Tibial artery (tissue), 4 donors: ENCODE measurements around the gene TNFSF13.

Experiments
- DNase-seq, 2 donors: peaks; one replicate each; pipeline ENCODE4 v3.0.0-alpha.2; 2019
- H3K27ac ChIP-seq, 2 donors: fragments of 200-600 bp; sonication (generic) in 1 of 2; 1 replicate in 1 of 2; 2 replicates in 1 of 2; pipeline ENCODE4 v1.5.1; 2018 to 2019; ENCODE audit warnings: mild to moderate bottlenecking in 1 of 2
- H3K27me3 ChIP-seq, 2 donors: fragments of 200-600 bp; sonication (generic) in 1 of 2; one replicate each; pipeline versions ENCODE4 v1.5.1 to v1.6.0; 2016 to 2019
- H3K36me3 ChIP-seq, 3 donors: fragments of 200-600 bp; sonication (generic) in 2 of 3; one replicate each; pipeline ENCODE4 v1.5.1; 2016 to 2019; ENCODE audit warnings: mild to moderate bottlenecking in 2 of 3
- H3K4me1 ChIP-seq, 4 donors: fragments of 200-600 bp; sonication (generic) in 2 of 4; 1 replicate in 3 of 4; 2 replicates in 1 of 4; pipeline ENCODE4 v1.5.1; 2016 to 2019
- H3K4me3 ChIP-seq, 2 donors: fragments of 200-600 bp; sonication (generic) in 1 of 2; 1 replicate in 1 of 2; 2 replicates in 1 of 2; pipeline ENCODE4 v1.5.1; 2018 to 2019; ENCODE audit warnings: mild to moderate bottlenecking in 2 of 2
- H3K9me3 ChIP-seq, 3 donors: fragments of 200-600 bp; sonication (generic) in 1 of 3; one replicate each; pipeline ENCODE4 v1.5.1; 2016 to 2019
- intact Hi-C: fragments of 100-400 bp; cut with DNase I; formaldehyde crosslinking; loops from one replicate; pipeline ENCODE4 v1.15.0; 2023; ENCODE audit warnings: low total_unique reads
- TF ChIP-seq, protein P1 (sequence below), 2 experiments: fragments of 200-600 bp in 1 of 2; fragments of 450-650 bp in 1 of 2; IDR thresholded peaks; one replicate each; pipeline ENCODE4 v1.5.1; 2017 to 2019; ENCODE audit warnings: antibody characterized with exemption in 2 of 2, mild to moderate bottlenecking in 1 of 2, moderate library complexity in 1 of 2

TNFSF13 gene

DNA sequence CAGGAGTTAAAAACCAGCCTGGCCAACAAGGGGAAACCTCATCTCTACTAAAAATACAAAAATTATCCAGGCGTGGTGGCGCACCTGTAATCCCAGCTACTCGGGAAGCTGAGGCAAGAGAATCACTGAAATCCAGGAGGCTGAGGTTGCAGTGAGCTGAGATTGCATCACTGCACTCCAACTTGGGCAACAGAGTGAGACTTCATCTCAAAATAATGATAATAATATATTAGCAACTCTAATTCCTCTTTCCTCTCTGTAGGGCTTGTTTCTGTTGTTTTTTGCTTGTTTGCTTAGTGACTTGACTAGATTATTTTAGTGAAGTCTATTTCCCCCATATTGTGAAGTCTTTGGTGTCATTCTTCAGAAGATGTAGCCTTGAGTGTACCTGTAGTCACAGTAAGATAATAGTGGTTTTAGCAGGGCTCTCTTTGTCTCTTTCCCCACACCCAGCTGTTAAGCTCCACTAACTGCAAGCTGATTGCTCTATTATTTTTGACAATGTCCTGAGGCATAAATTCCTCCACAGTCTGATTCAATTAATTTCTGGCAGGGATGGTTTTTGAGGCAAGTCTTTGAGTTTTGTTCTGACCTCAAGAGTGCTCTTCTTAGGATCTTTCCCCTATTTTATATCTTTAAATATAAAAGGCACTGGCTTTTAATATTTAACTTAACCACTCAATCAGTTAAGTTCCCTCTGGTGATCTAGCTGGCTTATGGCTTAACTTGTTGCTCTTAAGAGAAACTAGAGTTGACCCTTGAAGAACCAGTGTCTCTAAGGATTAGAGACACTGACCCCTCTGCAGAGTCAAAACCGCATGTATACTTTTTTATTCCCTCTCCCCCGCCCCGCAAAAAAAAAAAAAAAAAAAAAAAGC, 28.3 kb upstream of the TNFSF13 start:
- H3K36me3 ChIP-seq = no peaks in the 10 kb centered on the region

DNA sequence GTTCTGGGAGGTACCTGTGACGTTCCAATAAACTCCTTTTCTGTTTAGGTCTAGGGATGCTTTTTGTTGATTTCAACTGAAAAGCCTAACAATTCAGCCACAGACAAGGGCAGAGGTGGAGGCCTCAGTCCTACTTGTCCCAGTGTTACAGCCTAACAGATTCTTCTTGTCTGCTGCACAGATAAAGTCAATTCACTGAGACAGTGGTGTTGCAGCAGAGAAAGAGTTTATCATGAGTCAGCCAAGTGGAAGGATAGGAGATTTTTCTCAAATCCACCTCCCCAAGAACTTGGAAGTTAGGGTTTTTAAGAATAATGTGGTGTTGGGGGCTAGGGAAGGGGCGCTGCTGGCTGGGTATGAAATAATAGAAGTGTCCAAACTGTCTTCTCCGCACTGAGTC, 20.5 kb upstream of the TNFSF13 start:
- TF ChIP-seq, protein P1, sequence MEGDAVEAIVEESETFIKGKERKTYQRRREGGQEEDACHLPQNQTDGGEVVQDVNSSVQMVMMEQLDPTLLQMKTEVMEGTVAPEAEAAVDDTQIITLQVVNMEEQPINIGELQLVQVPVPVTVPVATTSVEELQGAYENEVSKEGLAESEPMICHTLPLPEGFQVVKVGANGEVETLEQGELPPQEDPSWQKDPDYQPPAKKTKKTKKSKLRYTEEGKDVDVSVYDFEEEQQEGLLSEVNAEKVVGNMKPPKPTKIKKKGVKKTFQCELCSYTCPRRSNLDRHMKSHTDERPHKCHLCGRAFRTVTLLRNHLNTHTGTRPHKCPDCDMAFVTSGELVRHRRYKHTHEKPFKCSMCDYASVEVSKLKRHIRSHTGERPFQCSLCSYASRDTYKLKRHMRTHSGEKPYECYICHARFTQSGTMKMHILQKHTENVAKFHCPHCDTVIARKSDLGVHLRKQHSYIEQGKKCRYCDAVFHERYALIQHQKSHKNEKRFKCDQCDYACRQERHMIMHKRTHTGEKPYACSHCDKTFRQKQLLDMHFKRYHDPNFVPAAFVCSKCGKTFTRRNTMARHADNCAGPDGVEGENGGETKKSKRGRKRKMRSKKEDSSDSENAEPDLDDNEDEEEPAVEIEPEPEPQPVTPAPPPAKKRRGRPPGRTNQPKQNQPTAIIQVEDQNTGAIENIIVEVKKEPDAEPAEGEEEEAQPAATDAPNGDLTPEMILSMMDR (IDR thresholded peaks at IDR 0.05) = no peak
- no peaks in the 10 kb centered on the region for H3K36me3 ChIP-seq
- DNase-seq = no peak
- H3K4me1 ChIP-seq = no peaks in the 10 kb centered on the region
- intact Hi-C loops = no loop called here
- no peak overlapping the region for H3K4me3 ChIP-seq
- peaks cover 0 to 9% (median 0%) of the 10 kb centered on the region in 3 donors for H3K9me3 ChIP-seq
- no peak overlapping the region for H3K27ac ChIP-seq
- peaks cover 0 to 19% of the 10 kb centered on the region in 2 donors for H3K27me3 ChIP-seq

More for the DNA sequence above, 28.3 kb upstream of the TNFSF13 start:
- no peak overlapping the region for H3K4me3 ChIP-seq
- H3K27ac ChIP-seq = no peak overlapping the region
- intact Hi-C loops = no loop called here
- no peak for DNase-seq
- H3K9me3 ChIP-seq = peaks cover 0 to 11% (median 2%) of the 10 kb centered on the region in 3 donors
- TF ChIP-seq, protein P1 (IDR thresholded peaks at IDR 0.05) = no peak
- no peaks in the 10 kb centered on the region for H3K27me3 ChIP-seq
- H3K4me1 ChIP-seq = no peaks in the 10 kb centered on the region

DNA sequence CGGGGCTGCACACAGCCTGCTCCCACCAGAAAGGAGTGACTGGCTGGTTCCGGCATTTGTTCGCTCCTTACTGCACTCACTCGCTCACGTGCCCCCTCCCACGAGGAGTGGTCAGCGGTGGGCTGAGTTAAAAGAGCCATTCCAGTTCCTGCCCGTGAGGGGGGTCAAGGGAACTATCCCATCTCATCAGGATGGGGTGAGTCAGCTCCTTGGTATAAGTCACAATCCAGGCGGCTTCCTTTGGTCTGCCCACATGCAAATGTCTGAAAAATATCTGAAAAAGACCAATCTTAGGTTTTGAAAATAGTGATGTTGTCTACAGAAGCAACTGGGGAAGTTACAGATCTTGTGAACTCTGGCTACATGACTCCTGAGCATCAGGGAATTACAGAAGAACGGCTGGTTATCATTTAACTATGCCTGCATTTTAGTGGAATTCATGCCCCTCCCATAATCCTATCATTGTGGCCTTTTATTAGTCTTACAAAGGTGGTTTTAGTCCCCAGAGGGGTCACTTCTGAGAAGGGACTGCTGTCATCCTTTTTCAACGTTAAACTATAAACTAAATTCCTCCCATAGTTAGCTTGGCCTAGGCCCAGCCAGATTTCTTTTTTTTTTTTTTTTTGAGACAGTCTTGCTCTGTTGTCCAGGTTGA, 19.5 kb upstream of the TNFSF13 start:
- intact Hi-C loops = no loop called here
- H3K27me3 ChIP-seq = peaks cover 0 to 19% of the 10 kb centered on the region in 2 donors
- H3K9me3 ChIP-seq = peaks cover 0 to 9% (median 0%) of the 10 kb centered on the region in 3 donors
- no peak overlapping the region for H3K27ac ChIP-seq
- no peaks in the 10 kb centered on the region for H3K4me1 ChIP-seq
- TF ChIP-seq, protein P1 (IDR thresholded peaks at IDR 0.05) = no peak
- H3K4me3 ChIP-seq = no peak overlapping the region
- H3K36me3 ChIP-seq = no peaks in the 10 kb centered on the region
- DNase-seq = no peak

DNA sequence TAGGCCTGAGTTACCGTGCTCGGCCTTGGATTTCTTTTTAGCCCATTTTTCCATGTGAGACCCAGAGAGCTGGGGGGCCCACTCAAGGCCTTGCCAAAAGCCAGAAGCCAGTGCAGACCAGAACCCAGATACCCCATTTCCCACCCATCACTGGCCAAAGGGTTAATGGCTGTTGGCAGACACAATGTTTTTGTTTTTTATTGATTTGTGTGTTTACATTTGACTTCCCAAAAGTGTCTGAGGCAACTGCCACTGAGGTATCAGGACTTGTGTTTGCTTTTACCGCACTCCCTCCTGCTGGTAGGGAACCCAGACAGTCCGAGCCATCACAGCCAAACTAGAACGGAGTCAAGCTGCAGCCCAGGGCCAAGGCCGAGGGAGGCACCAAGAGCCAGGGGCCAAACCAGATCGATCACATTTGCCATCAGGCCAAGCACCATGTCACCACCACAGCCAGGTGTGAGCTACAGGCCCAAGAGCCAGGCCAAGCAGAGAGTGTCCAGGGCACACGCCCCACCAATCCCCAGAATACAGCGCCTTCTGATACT, 17.4 kb upstream of the TNFSF13 start:
- H3K4me1 ChIP-seq = no peaks in the 10 kb centered on the region
- H3K27ac ChIP-seq = no peak overlapping the region
- peaks cover 0 to 19% of the 10 kb centered on the region in 2 donors for H3K27me3 ChIP-seq
- intact Hi-C loops = no loop called here
- DNase-seq = no peak
- no peak overlapping the region for H3K4me3 ChIP-seq
- no peaks in the 10 kb centered on the region for H3K36me3 ChIP-seq
- TF ChIP-seq, protein P1 (IDR thresholded peaks at IDR 0.05) = no peak
- H3K9me3 ChIP-seq = peaks cover 0 to 9% (median 0%) of the 10 kb centered on the region in 3 donors

DNA sequence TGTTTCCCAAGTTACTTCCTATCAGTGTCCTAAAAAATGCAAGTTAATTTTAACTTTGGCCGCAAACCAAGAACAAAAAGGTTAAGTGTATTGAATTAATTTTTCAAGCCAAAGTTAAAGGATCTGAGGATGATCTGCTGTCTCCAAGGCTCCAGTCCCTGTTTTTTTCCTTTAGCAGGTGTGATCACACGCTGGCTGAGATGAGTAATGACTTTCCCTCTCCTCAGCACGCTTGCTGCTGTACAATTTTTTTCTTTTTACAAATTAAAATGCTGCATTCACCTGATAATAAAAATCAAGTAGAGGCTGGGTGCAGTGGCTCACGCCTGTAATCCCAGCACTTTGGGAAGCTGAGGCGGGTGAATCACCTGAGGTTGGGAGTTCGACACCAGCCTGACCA, 13.6 kb upstream of the TNFSF13 start:
- Histone ChIP-seq H3K9me3 (no peaks in the 10 kb centered on the region), H3K36me3 (no peaks in the 10 kb centered on the region), H3K4me3 (no peak overlapping the region), H3K27me3 (peaks cover 0 to 5% of the 10 kb centered on the region in 2 donors), H3K4me1 (peaks cover 0 to 15% (median 11%) of the 10 kb centered on the region in 4 donors), H3K27ac (no peak overlapping the region)
- TF ChIP-seq, protein P1 (IDR thresholded peaks at IDR 0.05) = no peak
- no peak for DNase-seq
- intact Hi-C loops = no loop called here
